Measurements from ENCODE around the gene GFI1B. TPM values are rescaled to one million over a fixed set of nuclear protein-coding genes. Genes with fewer than 3 reads are reported as not detected.

GFI1B gene
- total RNA-seq, 2 donors from 2014 or later, result 0.44 TPM; not detected in 1

DNA sequence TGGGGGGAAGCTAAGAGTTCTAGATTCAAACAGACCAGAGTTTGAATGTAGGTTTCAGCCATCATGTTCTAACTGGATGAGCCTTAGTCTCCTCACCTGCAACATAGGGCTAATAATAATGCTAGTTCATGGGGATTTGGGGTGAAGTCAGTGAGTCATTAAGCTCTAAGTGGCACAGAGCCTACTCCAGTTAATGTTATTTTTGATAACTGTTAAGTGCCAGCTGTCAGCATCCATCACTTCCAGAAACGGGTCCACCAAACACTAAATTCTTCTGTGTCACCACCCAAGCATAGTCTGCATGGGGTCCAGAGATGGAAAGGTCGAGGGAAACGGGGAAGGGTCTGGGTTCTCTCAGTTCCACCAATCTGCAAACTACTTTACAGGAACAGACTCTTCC lies 32.3 kb upstream of the GFI1B start:
- WGBS, 2 experiments (ENCODE audit: insufficient coverage in 1 of 2, insufficient read length in 1 of 2), result 57 to 58% methylated on average over 2 to 3 of the region's 3 CpGs
- H3K4me1 Mint-ChIP-seq, result peaks cover 37% of the 10 kb centered on the region
- Histone ChIP-seq H3K9me3 (ENCODE audit: control insufficient read depth, low read length) (no peaks in the 10 kb centered on the region), H3K4me1 (ENCODE audit: control insufficient read depth, insufficient read depth, low read length) (no peaks in the 10 kb centered on the region), H3K27me3 (ENCODE audit: control insufficient read depth, insufficient read depth, low read length, poor library complexity, severe bottlenecking) (no peaks in the 10 kb centered on the region), H3K36me3 (ENCODE audit: control insufficient read depth, insufficient read depth, low read length) (no peaks in the 10 kb centered on the region), H3K27ac (ENCODE audit: low read depth, low read length) (no peak overlapping the region), H3K4me3 (ENCODE audit: low read length) (no peak overlapping the region), H3K9ac (ENCODE audit: extremely low read depth, low read length, poor library complexity, severe bottlenecking) (no peak overlapping the region)
- DNase-seq, result no peak
- H3K9me3 Mint-ChIP-seq, result no peaks in the 10 kb centered on the region
- TF ChIP-seq, protein P1, sequence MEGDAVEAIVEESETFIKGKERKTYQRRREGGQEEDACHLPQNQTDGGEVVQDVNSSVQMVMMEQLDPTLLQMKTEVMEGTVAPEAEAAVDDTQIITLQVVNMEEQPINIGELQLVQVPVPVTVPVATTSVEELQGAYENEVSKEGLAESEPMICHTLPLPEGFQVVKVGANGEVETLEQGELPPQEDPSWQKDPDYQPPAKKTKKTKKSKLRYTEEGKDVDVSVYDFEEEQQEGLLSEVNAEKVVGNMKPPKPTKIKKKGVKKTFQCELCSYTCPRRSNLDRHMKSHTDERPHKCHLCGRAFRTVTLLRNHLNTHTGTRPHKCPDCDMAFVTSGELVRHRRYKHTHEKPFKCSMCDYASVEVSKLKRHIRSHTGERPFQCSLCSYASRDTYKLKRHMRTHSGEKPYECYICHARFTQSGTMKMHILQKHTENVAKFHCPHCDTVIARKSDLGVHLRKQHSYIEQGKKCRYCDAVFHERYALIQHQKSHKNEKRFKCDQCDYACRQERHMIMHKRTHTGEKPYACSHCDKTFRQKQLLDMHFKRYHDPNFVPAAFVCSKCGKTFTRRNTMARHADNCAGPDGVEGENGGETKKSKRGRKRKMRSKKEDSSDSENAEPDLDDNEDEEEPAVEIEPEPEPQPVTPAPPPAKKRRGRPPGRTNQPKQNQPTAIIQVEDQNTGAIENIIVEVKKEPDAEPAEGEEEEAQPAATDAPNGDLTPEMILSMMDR (conservative IDR thresholded peaks at IDR 0.05), result no peak
- H3K27me3 Mint-ChIP-seq (ENCODE audit: insufficient read depth), result no peaks in the 10 kb centered on the region
- H3K4me3 Mint-ChIP-seq, result no peak overlapping the region
- H3K27ac Mint-ChIP-seq, result peak overlapping the region; percentile 84
- H3K36me3 Mint-ChIP-seq (ENCODE audit: low read depth), result no peaks in the 10 kb centered on the region

GRCh38 chr9:132946631-132947295 lies 31.7 kb upstream of the GFI1B start:
- H3K27ac Mint-ChIP-seq, result peak overlapping the region; percentile 84
- WGBS, 2 experiments (ENCODE audit: insufficient coverage in 1 of 2, insufficient read length in 1 of 2), result 86 to 89% methylated on average over 5 to 7 of the region's 7 CpGs

GRCh38 chr9:132947756-132948155 lies 30.7 kb upstream of the GFI1B start:
- H3K9me3 Mint-ChIP-seq, result no peaks in the 10 kb centered on the region
- Histone ChIP-seq H3K4me1 (ENCODE audit: control insufficient read depth, insufficient read depth, low read length) (no peaks in the 10 kb centered on the region), H3K9ac (ENCODE audit: extremely low read depth, low read length, poor library complexity, severe bottlenecking) (no peak overlapping the region), H3K36me3 (ENCODE audit: control insufficient read depth, insufficient read depth, low read length) (no peaks in the 10 kb centered on the region), H3K4me3 (ENCODE audit: low read length) (no peak overlapping the region), H3K27ac (ENCODE audit: low read depth, low read length) (no peak overlapping the region), H3K27me3 (ENCODE audit: control insufficient read depth, insufficient read depth, low read length, poor library complexity, severe bottlenecking) (no peaks in the 10 kb centered on the region), H3K9me3 (ENCODE audit: control insufficient read depth, low read length) (no peaks in the 10 kb centered on the region)
- H3K4me1 Mint-ChIP-seq, result peaks cover 32% of the 10 kb centered on the region
- TF ChIP-seq, protein P1 (conservative IDR thresholded peaks at IDR 0.05), result no peak
- H3K4me3 Mint-ChIP-seq, result no peak overlapping the region
- no peak for DNase-seq
- no peak overlapping the region for H3K27ac Mint-ChIP-seq
- 94 to 95% methylated on average over 8 of the region's 8 CpGs for WGBS, 2 experiments (ENCODE audit: insufficient coverage in 1 of 2, insufficient read length in 1 of 2)
- no peaks in the 10 kb centered on the region for H3K27me3 Mint-ChIP-seq (ENCODE audit: insufficient read depth)
- H3K36me3 Mint-ChIP-seq (ENCODE audit: low read depth), result no peaks in the 10 kb centered on the region

More at GRCh38 chr9:132946631-132947295, 31.7 kb upstream of the GFI1B start:
- Mint-ChIP-seq H3K4me1 (peaks cover 37% of the 10 kb centered on the region), H3K36me3 (ENCODE audit: low read depth) (no peaks in the 10 kb centered on the region), H3K27me3 (ENCODE audit: insufficient read depth) (no peaks in the 10 kb centered on the region), H3K9me3 (no peaks in the 10 kb centered on the region), H3K4me3 (no peak overlapping the region)
- TF ChIP-seq, protein P1 (conservative IDR thresholded peaks at IDR 0.05), result no peak
- Histone ChIP-seq H3K9ac (ENCODE audit: extremely low read depth, low read length, poor library complexity, severe bottlenecking) (no peak overlapping the region), H3K9me3 (ENCODE audit: control insufficient read depth, low read length) (no peaks in the 10 kb centered on the region), H3K4me3 (ENCODE audit: low read length) (no peak overlapping the region), H3K27ac (ENCODE audit: low read depth, low read length) (peak overlapping the region; percentile 12), H3K27me3 (ENCODE audit: control insufficient read depth, insufficient read depth, low read length, poor library complexity, severe bottlenecking) (no peaks in the 10 kb centered on the region), H3K4me1 (ENCODE audit: control insufficient read depth, insufficient read depth, low read length) (no peaks in the 10 kb centered on the region), H3K36me3 (ENCODE audit: control insufficient read depth, insufficient read depth, low read length) (no peaks in the 10 kb centered on the region)
- peak; percentile 84 for DNase-seq
